ENCODE measurements around the gene LAMB2. TPM values are rescaled to one million over a fixed set of nuclear protein-coding genes. Genes with fewer than 3 reads are reported as not detected.

LAMB2 gene
- total RNA-seq, 1 experiment from 2014 or later, result 209 TPM

DNA sequence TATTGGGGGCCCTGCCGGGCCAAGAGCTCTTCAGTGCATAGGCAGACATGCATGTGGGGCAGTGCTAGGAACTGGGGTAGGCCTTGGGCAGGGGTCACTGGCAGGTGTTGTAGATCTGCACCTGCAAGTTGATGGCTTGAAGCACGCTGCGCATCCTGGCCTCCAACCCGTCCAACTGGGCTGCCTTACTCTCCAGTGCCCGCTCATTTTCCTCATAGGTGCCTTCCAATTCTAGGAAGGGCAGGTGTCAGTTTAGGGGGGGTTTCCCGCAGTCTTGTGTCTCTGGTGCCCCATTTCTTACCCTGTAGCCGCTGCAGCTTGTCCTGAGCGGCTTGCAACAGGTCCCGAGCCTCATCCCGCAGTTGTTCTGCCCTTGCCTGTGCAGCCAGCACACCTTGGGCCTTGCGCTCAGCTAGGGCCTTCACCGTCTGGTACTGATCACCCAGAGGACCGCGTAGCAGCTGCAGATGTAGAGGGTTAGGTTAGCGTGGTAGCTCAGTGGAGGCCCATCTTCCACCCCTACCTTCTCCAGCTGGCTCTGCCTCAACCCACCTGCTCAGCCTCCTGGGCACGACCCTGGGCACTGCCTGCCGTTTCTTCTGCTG, 11.6 kb downstream of the LAMB2 start:
- DNase-seq (ENCODE audit: low read depth), result no peak

GRCh38 chr3:49120438-49121131, 12.3 kb downstream of the LAMB2 start, which contains the start of gene USP19:
Gene USP19, minus strand, starts transcription at chr3:49120823. Its CDS starts 1,678 bp downstream, at chr3:49119145.
- DNase-seq (ENCODE audit: low read depth), result peak; percentile 93

DNA sequence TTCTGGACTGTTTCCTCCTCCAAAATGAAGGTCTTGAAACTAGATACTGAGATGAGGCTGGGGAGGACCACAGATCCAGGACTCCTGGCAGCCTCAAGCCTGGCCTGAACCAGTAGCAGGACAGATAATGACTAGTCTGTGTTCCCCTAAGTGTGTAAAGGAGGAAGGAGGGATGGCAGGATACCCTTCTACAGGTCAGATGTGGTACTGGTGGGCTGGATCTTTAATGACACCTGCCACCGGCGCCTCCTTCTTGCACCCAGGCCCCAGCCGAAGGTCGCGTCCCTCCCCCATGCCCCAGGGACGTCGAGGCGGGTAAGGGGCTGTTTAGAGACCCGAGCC, 12.8 kb downstream of the LAMB2 start:
- no peak for DNase-seq (ENCODE audit: low read depth)

DNA sequence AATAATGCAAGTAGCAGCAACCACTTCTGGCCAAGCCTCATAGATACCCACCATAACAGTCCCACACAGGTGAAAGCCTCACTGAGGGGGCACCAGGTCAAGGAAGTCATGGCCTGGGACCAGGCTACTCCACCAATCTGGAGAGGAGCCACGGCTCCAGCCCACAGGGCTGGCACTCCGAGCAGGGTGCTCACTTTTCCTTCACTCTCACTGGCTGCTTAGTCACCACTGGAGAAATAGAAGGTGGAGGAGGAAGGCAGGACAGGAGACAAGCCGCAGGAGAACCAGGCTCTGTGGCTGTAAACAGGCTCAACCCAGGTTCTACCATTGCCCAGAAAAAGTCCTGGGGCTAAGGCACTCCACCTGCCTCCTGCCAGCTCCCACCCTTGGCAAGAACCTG, 13.4 kb downstream of the LAMB2 start:
- DNase-seq (ENCODE audit: low read depth), result peak; percentile 58

- no peak for DNase-seq (ENCODE audit: low read depth)
These were observed 13.8 kb downstream of the LAMB2 start for GRCh38 chr3:49119036-49119435.

- DNase-seq (ENCODE audit: low read depth), result no peak
These were observed 20.6 kb downstream of the LAMB2 start for GRCh38 chr3:49112262-49112661.

DNA sequence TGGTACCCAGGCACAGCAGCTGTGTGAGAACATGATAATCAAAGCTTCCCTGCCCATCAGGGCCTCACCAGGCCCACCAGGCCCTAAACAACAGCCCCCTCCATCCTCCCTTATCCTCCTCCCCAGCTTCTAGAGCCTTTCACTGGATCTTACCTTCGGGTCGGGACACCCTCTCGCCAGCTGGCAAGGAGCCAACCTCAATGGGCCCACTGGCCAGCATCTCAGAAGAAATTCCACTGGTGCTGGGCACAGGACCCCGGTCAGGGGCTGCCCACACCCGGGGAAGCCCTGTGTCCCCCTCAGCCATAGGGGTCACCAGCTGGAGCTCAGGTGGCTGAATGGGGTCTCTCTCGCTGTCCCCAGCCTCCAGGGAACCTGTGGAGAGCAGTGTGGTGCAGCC, 21.5 kb downstream of the LAMB2 start:
- no peak for DNase-seq (ENCODE audit: low read depth)

GRCh38 chr3:49110780-49111179, 22.1 kb downstream of the LAMB2 start:
- no peak for DNase-seq (ENCODE audit: low read depth)

- DNase-seq (ENCODE audit: low read depth), result no peak
These were observed 24.5 kb downstream of the LAMB2 start for GRCh38 chr3:49108346-49108745.

DNA sequence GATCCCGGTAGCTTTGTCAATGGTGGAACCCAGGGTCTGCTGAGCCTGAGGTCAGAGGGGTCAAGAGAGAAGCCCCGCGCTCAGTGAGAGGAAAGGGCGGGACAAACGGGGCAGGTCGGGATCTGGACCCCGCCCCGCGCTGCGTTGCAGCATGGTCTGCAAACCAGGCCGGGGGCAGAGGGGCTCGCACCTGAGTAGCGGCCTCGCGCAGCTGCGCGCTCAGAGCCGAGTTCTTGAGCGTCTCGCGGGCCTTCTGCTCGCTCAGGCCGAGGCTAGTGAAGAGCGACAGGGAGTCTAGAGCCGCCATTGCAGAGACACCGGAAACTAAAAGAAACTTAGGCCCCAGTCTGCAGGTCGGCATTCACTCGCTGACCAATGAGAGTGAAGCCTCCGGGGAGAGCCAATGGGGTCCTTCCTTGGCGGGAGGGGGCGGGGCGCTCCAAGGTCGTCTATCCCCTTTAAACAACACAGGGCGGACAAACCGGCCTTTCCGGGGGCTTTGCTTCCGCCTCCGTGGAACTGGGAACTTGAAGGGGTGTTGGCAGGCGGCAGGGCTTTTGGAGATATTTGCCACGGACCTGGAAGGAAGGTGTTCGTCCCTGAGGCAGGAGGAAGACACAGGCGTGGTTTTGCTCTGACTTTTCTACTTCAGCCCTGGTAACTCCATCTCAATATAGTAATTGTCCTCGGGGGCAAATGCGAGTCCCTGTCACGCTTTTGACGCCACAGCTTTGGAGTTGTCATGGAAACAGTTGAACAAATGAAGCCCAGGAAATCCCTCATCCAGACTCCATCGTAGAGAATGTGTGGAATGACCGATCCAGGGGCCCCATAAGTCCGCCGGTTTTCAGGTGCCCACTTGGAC, 28.2 kb downstream of the LAMB2 start, which contains the start of gene QARS1:
QARS1 (minus strand) TSS at position 331 of the 865 bp plus-strand sequence; CDS start at position 307, 24 bp downstream.
- DNase-seq (ENCODE audit: low read depth), result peak; percentile 95

- no peak for DNase-seq (ENCODE audit: low read depth)
These were observed 28.8 kb downstream of the LAMB2 start for GRCh38 chr3:49104052-49104426.

- DNase-seq (ENCODE audit: low read depth), result no peak
These were observed 32.7 kb downstream of the LAMB2 start for GRCh38 chr3:49100046-49100615.

DNA sequence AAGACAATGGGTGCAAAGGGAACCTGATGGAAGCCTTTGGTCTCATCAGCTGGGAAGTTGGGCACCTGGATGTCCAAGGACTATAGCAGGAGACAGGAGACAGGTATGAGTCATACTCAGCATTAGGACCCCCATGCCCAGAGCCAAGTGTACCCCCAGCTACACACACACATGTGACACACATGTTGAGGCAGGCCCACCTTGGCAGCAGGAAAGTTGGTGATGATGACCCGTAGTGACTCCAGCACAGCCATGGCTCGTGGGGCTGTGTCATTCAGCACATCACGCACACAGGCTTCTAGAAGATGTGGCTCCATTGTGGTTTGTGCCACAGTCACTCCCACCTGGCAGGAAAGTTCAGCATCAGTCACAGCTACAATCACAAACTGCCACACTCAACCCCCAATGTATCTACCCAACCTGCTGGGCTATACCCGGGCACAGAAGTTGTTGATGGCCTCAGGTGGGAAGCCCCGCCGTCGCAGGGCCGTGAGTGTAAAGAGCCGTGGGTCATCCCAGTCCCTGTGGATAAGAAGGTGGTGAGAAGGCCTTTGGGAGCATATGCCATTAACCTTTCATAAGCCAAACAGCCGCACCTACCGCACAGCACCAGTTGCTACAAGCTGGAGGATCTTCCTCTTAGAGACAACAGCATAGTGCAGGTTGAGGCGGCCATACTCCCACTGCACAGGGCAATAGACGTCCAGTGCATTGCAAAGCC, 33.8 kb downstream of the LAMB2 start:
- DNase-seq (ENCODE audit: low read depth), result no peak

DNA sequence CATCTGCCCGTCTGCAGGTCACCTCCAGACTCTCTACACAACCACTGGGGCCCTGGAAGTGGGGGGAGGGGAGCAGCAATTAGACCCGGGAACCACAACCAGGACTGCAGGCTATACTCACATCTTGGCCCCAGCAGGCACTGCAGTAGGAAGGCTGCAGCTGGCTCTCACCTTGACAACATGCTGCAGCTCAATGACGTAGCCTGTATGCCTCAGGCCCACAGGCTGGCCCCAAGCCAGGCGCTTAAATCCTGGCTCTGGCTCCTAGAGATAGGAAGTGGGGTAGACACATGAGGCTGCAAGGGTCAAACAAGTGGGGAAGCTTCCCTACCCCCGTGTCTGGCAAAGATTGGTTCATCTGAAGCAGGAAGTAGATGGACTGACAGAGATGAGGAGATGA, 34.4 kb downstream of the LAMB2 start:
- DNase-seq (ENCODE audit: low read depth), result peak; percentile 80

DNA sequence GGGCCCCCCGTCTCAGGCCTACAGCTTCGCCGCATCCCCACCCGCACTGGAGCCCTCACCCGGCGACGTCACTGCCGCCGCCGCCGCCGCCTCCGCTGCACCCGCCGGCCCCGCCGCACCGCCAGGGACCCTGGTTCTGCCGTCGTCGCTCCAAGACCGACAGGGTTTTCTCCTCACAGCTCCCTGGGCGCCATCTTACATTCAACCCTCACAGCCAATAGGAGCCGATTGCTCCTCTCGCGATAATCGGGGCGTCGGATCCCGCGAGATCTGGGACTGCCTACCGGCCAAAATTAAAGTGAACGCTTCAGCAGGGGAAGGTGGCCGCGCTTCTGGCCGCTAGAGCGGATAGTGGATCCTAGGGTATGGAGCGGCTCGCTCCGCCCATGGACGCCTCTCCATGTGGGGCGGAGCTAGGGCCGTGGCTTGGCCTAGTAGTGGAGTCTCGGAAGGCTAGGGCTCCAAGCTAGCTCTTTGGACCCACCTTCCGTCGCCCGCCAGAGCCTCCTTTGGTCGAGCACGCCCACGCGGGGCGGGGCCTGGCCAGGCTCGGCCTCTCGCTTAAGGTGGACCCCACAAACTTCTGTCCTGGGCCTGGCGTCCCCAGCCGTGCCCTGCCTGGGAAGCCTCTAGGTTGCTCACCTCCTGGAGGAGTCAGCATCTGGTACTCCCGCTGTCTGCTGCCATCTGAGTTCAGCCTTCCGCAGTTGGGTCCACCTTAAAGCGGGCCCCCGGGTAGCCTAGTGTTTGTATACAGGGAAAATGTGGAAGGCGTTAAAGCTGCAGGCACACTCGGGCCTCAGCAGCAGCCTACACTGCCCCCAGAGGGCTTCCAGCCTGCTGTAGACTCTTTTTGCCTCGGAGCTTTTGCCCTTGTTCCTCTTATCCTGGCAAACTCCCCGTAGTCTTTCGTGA, 38.7 kb downstream of the LAMB2 start, which contains the start of gene QRICH1:
QRICH1 (minus strand) TSS at position 219 of the 915 bp plus-strand sequence. CDS start 17,054 bp downstream, outside the sequence.
- DNase-seq (ENCODE audit: low read depth), result peak; percentile 98

- DNase-seq (ENCODE audit: low read depth), result peak; percentile 75
These were observed 39.7 kb downstream of the LAMB2 start for GRCh38 chr3:49092938-49093852.

DNA sequence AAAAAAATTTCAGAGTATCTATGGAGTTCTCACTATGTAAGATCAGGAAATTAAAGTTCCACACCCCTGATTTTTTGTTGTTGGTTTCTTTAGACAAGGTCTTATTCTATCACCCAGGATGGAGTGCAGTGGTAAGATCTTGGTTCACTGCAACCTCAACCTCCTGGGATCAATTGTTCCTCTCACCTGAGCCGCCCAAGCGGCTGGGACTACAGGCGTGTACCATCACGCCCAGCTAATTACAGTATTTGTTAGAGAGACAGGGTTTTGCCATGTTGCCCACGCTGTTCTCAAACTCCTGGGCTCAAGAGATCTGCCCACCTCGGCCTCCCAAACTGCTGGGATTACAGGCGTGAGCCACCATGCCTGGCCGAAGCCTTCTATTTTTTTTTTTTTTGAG, 51.4 kb downstream of the LAMB2 start:
- DNase-seq (ENCODE audit: low read depth), result no peak

- DNase-seq (ENCODE audit: low read depth), result no peak
These were observed 53.6 kb downstream of the LAMB2 start for GRCh38 chr3:49079270-49079669.

- DNase-seq (ENCODE audit: low read depth), result no peak
These were observed 56.2 kb downstream of the LAMB2 start for GRCh38 chr3:49076646-49077045.
